DND-41 (cell line): ENCODE measurements around the gene PSMD6.

ENCODE experiments used
- ATAC-seq: fragments of 200-7000 bp; cut with Tn5 transposase; 3 replicates; pipeline ENCODE4 v1.9.1; 2021; ENCODE audit warnings: low read depth; ENCODE audit not compliant: insufficient read depth
- DNase-seq: peaks from one replicate; pipeline ENCODE4 v3.0.0-alpha.2; 2020
- H2AFZ ChIP-seq: 2 replicates; pipeline ENCODE4 v1.6.0; 2012; ENCODE audit warnings: low read depth, low read length
- H3K27ac ChIP-seq: 2 replicates; pipeline ENCODE4 v1.5.1; 2012; ENCODE audit warnings: low read length, inconsistent platforms
- H3K27me3 ChIP-seq: fragments of 200-600 bp; sonication (generic); 2 replicates; pipeline ENCODE4 v1.6.0; 2012; ENCODE audit warnings: low read length, mild to moderate bottlenecking, inconsistent platforms; ENCODE audit not compliant: insufficient read depth, poor library complexity
- H3K36me3 ChIP-seq: 2 replicates; pipeline ENCODE4 v1.5.1; 2012; ENCODE audit warnings: low read length, inconsistent platforms; ENCODE audit not compliant: insufficient read depth
- H3K4me1 ChIP-seq: 2 replicates; pipeline ENCODE4 v1.5.1; 2012; ENCODE audit warnings: mild to moderate bottlenecking, low read length; ENCODE audit not compliant: insufficient read depth
- H3K4me2 ChIP-seq: 2 replicates; pipeline ENCODE4 v1.6.0; 2012; ENCODE audit warnings: mild to moderate bottlenecking, moderate library complexity, low read length, inconsistent platforms; ENCODE audit not compliant: insufficient read depth
- H3K4me3 ChIP-seq, 2 experiments: fragments of 200-600 bp in 1 of 2; shearing (Covaris generic) in 1 of 2; 2 replicates each; pipeline ENCODE4 v1.5.1; 2012 to 2016; ENCODE audit warnings: inconsistent platforms in 2 of 2, low read length in 2 of 2, mild to moderate bottlenecking in 2 of 2, low read depth in 1 of 2, moderate library complexity in 1 of 2
- H3K79me2 ChIP-seq: 2 replicates; pipeline ENCODE4 v1.6.0; 2012; ENCODE audit warnings: low read length, inconsistent platforms; ENCODE audit not compliant: insufficient read depth
- H3K9ac ChIP-seq: 2 replicates; pipeline ENCODE4 v1.6.0; 2012; ENCODE audit warnings: low read depth, mild to moderate bottlenecking, inconsistent platforms, low read length, moderate library complexity
- H3K9me3 ChIP-seq: 2 replicates; pipeline ENCODE4 v1.5.1; 2012; ENCODE audit warnings: low read length, moderate library complexity, mild to moderate bottlenecking, inconsistent platforms; ENCODE audit not compliant: insufficient read depth, severe bottlenecking
- H4K20me1 ChIP-seq: 2 replicates; pipeline ENCODE4 v1.6.0; 2012; ENCODE audit warnings: low read length; ENCODE audit not compliant: insufficient read depth
- EZH2 ChIP-seq: IDR thresholded peaks from 3 replicates; pipeline ENCODE4 v1.6.1; 2012; ENCODE audit warnings: borderline replicate concordance, low read depth, mild to moderate bottlenecking, moderate library complexity, low read length, inconsistent platforms; ENCODE audit not compliant: severe bottlenecking
- TF ChIP-seq, protein P1 (sequence below): IDR thresholded peaks from 2 replicates; pipeline ENCODE4 v1.5.1; 2012; ENCODE audit warnings: borderline replicate concordance, low read length, moderate library complexity, mild to moderate bottlenecking; ENCODE audit not compliant: poor library complexity, severe bottlenecking; ENCODE audit errors: extremely low read depth

PSMD6 gene

DNA sequence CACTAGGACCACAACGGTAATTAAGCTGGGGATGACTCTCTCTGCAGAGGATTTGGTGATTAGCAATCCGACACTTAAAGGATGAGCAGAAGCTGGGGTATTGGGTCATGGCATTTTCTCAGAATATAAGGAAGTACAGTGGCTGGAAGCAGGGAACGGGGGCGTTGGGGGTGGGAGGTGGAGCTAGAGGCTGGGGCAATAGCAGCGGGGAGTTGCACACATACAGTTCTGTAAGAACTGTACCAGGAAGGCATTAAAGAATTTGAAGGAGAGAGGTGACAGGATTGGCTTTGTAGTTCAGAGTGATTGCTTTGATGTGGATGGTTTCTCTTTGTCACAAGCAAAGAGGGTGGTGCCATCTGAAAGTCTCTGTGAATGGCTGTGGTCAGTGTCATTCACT lies 28.2 kb downstream of the PSMD6 start:
- no peak overlapping the region for H2AFZ ChIP-seq
- no peak overlapping the region for H3K27ac ChIP-seq
- peaks cover 98% of the 10 kb centered on the region for H3K36me3 ChIP-seq

GRCh38 chr3:63993653-63994079 lies 29.6 kb downstream of the PSMD6 start:
- H3K79me2 ChIP-seq = peaks cover 6% of the 10 kb centered on the region; the same call in 1 of the 2 replicates
- no peak overlapping the region for H3K9ac ChIP-seq
- ATAC-seq (peak; percentile 90), DNase-seq (peak; percentile 50)
- no peak overlapping the region for H3K4me2 ChIP-seq
- H4K20me1 ChIP-seq = peaks cover 23% of the 10 kb centered on the region
- H3K4me1 ChIP-seq = no peaks in the 10 kb centered on the region
- H3K9me3 ChIP-seq = no peaks in the 10 kb centered on the region
- TF ChIP-seq, protein P1, sequence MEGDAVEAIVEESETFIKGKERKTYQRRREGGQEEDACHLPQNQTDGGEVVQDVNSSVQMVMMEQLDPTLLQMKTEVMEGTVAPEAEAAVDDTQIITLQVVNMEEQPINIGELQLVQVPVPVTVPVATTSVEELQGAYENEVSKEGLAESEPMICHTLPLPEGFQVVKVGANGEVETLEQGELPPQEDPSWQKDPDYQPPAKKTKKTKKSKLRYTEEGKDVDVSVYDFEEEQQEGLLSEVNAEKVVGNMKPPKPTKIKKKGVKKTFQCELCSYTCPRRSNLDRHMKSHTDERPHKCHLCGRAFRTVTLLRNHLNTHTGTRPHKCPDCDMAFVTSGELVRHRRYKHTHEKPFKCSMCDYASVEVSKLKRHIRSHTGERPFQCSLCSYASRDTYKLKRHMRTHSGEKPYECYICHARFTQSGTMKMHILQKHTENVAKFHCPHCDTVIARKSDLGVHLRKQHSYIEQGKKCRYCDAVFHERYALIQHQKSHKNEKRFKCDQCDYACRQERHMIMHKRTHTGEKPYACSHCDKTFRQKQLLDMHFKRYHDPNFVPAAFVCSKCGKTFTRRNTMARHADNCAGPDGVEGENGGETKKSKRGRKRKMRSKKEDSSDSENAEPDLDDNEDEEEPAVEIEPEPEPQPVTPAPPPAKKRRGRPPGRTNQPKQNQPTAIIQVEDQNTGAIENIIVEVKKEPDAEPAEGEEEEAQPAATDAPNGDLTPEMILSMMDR = peak; percentile 87
- no peak for TF ChIP-seq EZH2
- no peak overlapping the region for H3K4me3 ChIP-seq
- no peak overlapping the region for H2AFZ ChIP-seq
- no peaks in the 10 kb centered on the region for H3K27me3 ChIP-seq
- H3K36me3 ChIP-seq = peaks cover 98% of the 10 kb centered on the region
- H3K27ac ChIP-seq = no peak overlapping the region

More for the DNA sequence above, 28.2 kb downstream of the PSMD6 start:
- ATAC-seq = peak; percentile 43; the same call in 1 of the 3 replicates
- DNase-seq = no peak
- Histone ChIP-seq H3K4me2 (no peak overlapping the region), H3K4me3 (no peak overlapping the region), H3K9ac (no peak overlapping the region), H4K20me1 (peaks cover 14% of the 10 kb centered on the region), H3K4me1 (no peaks in the 10 kb centered on the region), H3K27me3 (no peaks in the 10 kb centered on the region), H3K79me2 (peaks cover 6% of the 10 kb centered on the region; the same call in 1 of the 2 replicates), H3K9me3 (no peaks in the 10 kb centered on the region)
- TF ChIP-seq, protein P1 = no peak
- no peak for TF ChIP-seq EZH2

- H3K27ac ChIP-seq = no peak overlapping the region
These were observed 30.6 kb downstream of the PSMD6 start for GRCh38 chr3:63992516-63993209.

More at GRCh38 chr3:63992516-63993209, 30.6 kb downstream of the PSMD6 start:
- Histone ChIP-seq H3K4me3 (no peak overlapping the region), H3K4me2 (no peak overlapping the region), H3K9ac (no peak overlapping the region), H3K9me3 (no peaks in the 10 kb centered on the region), H4K20me1 (peaks cover 25% of the 10 kb centered on the region), H2AFZ (no peak overlapping the region), H3K36me3 (peaks cover 98% of the 10 kb centered on the region), H3K4me1 (no peaks in the 10 kb centered on the region), H3K79me2 (peaks cover 6% of the 10 kb centered on the region; the same call in 1 of the 2 replicates), H3K27me3 (no peaks in the 10 kb centered on the region)
- ATAC-seq (no peak), DNase-seq (no peak)
- no peak for TF ChIP-seq EZH2
- TF ChIP-seq, protein P1 = no peak
